GM20000 (cell line): ENCODE measurements around the gene HPGDS.
A peak's percentile ranks its signal among the peaks of the same experiment; 100 is the strongest.
"Not testable (repeated sequence)": the region's sequence is repeated elsewhere in the genome, so short reads cannot be mapped to it uniquely, and the experiment has no call there.

Experiments
- DNase-seq: peaks from one replicate; pipeline ENCODE4 v3.0.0; 2012; ENCODE audit warnings: low spot score
- TF ChIP-seq, protein P1 (sequence below): IDR thresholded peaks from 2 replicates; pipeline ENCODE4 v1.5.1; 2012; ENCODE audit warnings: mild to moderate bottlenecking, control low read depth; ENCODE audit errors: extremely low read depth, missing control alignments

Gene HPGDS

DNA sequence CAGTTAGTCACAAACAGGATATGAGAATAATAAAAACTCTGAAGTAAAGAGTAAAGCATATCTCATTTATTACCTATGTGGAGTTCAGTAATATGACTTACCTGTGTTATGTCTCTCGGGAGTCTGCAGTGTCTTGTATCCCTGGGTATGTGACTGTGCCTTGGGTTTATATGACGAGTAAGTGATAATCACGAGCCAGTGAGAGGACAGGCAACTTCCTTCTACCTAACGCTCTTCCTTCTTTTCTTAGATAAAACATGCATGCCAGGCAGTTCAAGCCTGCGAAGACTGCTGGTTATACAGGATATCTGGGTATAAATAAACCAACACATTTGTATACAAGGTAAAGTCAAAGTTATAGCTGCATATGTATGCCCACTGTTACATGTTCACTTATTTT lies at the start of gene HPGDS:
Gene HPGDS (minus strand): TSS at position 143 of the 400 bp plus-strand sequence. CDS start 8,207 bp downstream, outside the sequence.
- TF ChIP-seq, protein P1, sequence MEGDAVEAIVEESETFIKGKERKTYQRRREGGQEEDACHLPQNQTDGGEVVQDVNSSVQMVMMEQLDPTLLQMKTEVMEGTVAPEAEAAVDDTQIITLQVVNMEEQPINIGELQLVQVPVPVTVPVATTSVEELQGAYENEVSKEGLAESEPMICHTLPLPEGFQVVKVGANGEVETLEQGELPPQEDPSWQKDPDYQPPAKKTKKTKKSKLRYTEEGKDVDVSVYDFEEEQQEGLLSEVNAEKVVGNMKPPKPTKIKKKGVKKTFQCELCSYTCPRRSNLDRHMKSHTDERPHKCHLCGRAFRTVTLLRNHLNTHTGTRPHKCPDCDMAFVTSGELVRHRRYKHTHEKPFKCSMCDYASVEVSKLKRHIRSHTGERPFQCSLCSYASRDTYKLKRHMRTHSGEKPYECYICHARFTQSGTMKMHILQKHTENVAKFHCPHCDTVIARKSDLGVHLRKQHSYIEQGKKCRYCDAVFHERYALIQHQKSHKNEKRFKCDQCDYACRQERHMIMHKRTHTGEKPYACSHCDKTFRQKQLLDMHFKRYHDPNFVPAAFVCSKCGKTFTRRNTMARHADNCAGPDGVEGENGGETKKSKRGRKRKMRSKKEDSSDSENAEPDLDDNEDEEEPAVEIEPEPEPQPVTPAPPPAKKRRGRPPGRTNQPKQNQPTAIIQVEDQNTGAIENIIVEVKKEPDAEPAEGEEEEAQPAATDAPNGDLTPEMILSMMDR, result no peak

DNA sequence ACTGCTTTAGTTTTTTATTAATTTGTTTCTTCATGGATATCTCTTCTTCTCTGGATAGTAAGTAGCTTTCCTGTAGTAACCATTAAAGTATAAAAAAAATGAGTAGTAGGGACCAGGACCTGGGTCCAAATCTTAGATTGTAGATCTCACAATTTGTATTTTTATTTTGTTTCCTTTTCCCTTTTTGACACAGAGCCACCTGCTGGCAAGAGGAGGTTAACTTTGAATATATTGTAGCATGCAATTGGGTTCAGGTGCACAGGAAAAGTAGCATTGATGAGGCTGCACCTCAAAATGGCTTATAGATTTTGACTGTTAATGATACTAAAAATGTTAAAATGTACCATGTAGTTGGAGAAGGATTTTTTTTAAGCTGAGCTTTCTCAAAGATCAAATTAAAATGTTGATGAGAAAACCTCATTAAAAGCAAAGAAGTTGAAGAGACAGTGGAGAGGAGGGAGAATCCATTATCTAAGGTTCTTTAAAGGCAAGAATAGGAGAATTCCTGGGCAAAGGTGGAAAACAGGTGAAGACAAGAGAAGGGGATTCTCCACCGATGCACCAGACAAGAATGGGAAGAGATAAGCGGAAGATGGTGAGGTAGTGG lies 48.3 kb upstream of the HPGDS start:
- TF ChIP-seq, protein P1, result peak; percentile 24

More for the DNA sequence above, at the start of gene HPGDS:
- DNase-seq, result no peak

DNA sequence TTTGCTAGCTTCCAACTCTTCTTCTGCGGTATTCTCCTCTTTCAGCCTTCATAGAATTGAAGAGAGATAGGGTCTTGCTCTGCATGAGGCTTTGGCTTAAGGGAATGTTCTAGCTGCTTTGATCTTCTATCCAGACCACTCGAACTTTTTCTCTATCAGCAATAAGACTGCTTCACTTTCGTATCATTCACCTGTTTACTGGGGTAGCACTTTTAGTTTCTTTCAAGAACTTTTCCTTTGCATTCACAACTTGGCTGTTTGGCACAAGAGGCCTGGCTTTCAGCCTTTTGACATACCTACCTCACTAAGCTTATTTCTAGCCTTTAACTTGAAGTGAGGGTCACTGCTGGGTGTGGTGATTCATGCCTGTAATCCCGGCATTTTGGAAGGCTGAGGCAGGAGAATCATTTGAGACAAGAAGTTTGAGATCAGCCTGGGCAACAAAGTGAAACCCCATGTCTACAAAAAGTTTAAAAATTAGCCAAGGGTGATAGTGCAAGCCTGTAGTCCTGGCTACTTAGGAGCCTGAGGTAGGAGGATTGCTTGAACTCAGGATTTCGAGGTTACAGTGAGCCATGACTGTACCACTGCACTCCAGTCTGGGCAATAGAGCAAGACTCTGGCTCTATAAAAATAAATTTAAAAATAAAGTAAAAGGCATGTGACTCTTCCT lies 47.1 kb upstream of the HPGDS start:
- TF ChIP-seq, protein P1, result no peak

More for the DNA sequence above, 48.3 kb upstream of the HPGDS start:
- DNase-seq, result peak; percentile 18

DNA sequence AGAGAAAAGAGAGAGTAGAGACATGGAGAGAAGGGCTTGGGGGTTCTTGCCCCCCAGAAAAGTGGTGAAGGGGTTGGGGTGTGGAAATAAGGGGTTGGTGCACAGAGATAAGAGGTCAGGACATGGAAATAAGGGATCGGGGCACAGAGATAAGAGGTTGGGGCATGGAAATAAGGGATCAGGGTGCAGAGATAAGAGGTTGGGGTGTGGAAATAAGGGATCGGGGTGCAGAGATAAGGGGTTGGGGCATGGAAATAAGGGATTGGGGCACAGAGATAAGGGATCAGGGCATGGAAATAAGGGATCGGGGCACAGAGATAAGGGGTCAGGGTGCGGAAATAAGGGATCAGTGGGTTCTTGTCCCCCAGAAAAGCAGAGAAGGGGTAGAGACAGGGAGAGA lies 45.3 kb upstream of the HPGDS start:
- DNase-seq, result not testable (repeated sequence)

More for the DNA sequence above, 47.1 kb upstream of the HPGDS start:
- no peak for DNase-seq

DNA sequence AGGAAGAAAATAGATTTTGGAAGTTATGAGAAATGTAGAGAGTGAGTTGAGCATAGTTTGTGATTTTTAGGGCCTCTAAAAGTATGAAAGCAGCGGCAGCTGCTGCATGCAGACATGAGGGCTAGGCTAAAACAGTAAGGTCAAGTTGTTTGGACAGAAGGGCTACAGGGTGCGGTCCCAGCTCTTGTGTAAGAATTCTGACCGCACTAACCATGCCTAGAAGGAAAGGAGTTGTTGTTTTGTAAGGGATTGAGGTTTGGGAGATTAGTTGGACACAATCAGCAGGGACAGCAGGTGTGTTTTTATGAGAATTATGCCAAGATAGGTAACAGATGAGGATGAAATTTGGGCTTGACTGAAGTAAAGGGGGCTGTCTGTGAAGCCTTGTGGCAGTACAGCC lies 42.8 kb upstream of the HPGDS start:
- DNase-seq, result not testable (repeated sequence)

DNA sequence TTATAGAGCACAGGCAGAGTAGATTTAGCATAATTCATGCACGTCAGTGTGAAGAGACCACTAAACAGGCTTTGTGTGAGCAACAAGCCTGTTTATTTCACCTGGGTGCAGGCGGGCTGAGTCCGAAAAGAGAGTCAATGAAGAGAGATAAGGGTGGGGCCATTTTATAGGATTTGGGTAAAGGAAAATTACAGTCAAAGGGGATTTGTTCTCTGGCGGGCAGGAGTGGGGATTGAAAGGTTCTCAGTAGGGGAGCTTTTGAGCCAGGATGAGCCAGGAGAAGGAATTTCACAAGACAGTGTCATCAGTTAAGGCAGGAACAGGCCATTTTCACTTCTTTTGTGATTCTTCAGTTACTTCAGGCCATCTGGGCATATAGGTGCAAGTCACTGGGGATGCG lies 40.3 kb upstream of the HPGDS start:
- not testable (repeated sequence) for DNase-seq

DNA sequence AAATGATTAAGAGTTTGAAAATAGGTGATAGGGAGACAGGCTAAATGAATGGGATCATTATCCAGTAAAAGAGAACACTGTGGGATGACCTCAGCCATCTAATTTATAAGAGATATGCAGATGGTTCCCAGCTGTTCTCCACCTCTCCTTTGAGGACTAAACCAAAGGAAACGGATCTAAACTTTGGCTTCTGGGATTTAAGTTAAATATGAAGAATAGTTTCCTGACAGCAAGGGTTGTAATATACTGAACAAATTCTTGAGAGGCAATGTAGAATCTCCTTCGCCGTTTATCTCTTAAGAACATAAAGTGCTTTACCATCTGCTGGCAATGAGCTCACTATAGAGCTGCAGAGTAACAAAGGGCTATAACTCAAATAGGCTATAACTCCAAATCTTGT lies 35.4 kb upstream of the HPGDS start:
- DNase-seq, result no peak
- TF ChIP-seq, protein P1, result no peak

DNA sequence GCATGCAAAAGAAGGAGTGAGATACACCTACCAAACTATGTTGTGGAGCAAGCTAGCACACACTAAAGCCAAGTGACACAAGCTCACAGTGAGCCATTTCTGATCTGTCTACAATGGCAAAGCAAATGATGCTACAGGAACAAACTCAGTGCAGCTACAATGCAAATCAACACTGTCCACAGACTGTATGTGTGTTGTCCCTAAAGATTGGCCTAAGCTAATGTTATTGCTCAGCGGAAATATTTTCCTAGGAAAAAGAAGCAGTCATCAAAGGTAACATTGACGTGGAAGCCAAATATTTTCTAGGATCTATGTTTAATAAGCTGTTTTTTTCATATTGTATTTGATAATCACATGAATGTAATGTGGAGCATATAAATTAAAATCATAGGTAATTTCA lies 34.7 kb upstream of the HPGDS start:
- TF ChIP-seq, protein P1, result no peak
- no peak for DNase-seq

DNA sequence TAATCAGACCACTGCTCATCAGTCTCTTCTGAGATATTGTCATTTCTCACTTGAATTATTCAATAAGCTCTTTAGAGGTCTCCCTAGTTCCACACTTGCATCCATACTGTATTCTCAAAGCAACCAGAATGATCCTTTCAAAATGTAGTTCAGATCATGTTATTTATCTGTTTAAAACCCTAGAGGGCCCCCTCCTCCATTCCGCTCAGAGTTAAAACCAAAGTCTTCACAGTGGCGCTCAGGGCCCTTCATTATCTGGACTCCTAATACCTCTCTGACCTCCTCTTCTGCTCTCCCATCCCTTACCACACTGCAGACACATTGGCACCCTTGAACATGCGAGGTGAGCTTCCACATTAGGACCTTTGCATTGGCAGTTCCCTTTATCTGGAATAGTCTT lies 32.7 kb upstream of the HPGDS start:
- no peak for DNase-seq
- TF ChIP-seq, protein P1, result no peak
